ENCODE results near the gene USP17L21. TPM values are rescaled to one million over a fixed set of nuclear protein-coding genes. Genes with fewer than 3 reads are reported as not detected.
"Not testable (repeated sequence)": the region's sequence is repeated elsewhere in the genome, so short reads cannot be mapped to it uniquely, and the experiment has no call there.

Gene USP17L21
- total RNA-seq, 4 donors from 2014 or later = not detected

DNA sequence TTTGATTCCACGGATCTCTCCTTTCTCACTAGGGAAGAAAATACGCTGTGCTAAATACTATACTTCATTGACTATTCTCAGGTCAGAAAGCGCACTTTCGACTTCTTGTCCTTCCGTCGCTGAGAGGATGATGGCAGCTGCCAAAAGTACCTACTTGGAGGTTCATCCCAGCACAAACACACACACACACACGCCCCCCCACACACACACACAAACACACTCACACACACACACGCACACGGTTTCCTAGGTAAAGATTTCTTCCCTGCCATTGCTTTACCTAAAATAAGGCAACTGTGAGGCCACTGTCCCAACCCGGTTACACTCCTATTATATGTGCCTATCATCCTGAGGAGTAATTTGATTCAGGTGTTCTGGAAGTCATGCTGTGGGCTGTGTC, 9.0 kb downstream of the USP17L21 start:
- H3K9me3 ChIP-seq; DNase-seq; H3K27me3 ChIP-seq; H3K4me3 ChIP-seq; intact Hi-C loops (cut with DNase I); H3K27ac ChIP-seq; H3K4me1 ChIP-seq; H3K36me3 ChIP-seq: not testable (repeated sequence)
- 84 to 86% methylated on average over 8 of the region's 10 CpGs for WGBS, 2 donors

Other genes starting within 250 kb of the USP17L21 start
- gene FAM90A26, start 92.5 kb upstream of the USP17L21 start, total RNA-seq = not detected
- gene USP17L10, start 52.2 kb upstream of the USP17L21 start, total RNA-seq = not detected
- not detected for gene USP17L11, start 47.5 kb upstream of the USP17L21 start, total RNA-seq
- gene USP17L12, start 42.7 kb upstream of the USP17L21 start, total RNA-seq = not detected
- gene USP17L13, start 38.0 kb upstream of the USP17L21 start, total RNA-seq = not detected
- gene USP17L15, start 28.5 kb upstream of the USP17L21 start, total RNA-seq = not detected
- gene USP17L17, start 19.0 kb upstream of the USP17L21 start, total RNA-seq = not detected
- not detected for gene USP17L18, start 14.2 kb upstream of the USP17L21 start, total RNA-seq
- not detected for gene USP17L19, start 9.5 kb upstream of the USP17L21 start, total RNA-seq
- not detected for gene USP17L20, start 4.7 kb upstream of the USP17L21 start, total RNA-seq
- not detected for gene USP17L22, start 4.7 kb downstream of the USP17L21 start, total RNA-seq
- gene USP17L24, start 62.3 kb downstream of the USP17L21 start, total RNA-seq = not detected
- gene USP17L25, start 67.0 kb downstream of the USP17L21 start, total RNA-seq = not detected
- gene USP17L26, start 71.8 kb downstream of the USP17L21 start, total RNA-seq = not detected
- gene USP17L5, start 76.5 kb downstream of the USP17L21 start, total RNA-seq = not detected
- gene USP17L27, start 81.3 kb downstream of the USP17L21 start, total RNA-seq = not detected
- not detected for gene USP17L28, start 86.0 kb downstream of the USP17L21 start, total RNA-seq
- gene USP17L29, start 90.8 kb downstream of the USP17L21 start, total RNA-seq = not detected
- not detected for gene USP17L30, start 100.3 kb downstream of the USP17L21 start, total RNA-seq
- not detected for gene DEFB131A, start 181.5 kb downstream of the USP17L21 start, total RNA-seq

Measured in esophagus squamous epithelium (tissue), 5 donors.